GM19025 (cell line): Measurements from ENCODE around the gene ARHGEF3.
"Not testable (repeated sequence)": the region's sequence is repeated elsewhere in the genome, so short reads cannot be mapped to it uniquely, and the experiment has no call there.

Source experiments
- ATAC-seq: cut with Tn5 transposase; IDR thresholded peaks from one replicate; pipeline ENCODE4 v1.9.1; 2021; ENCODE audit warnings: mild to moderate bottlenecking, low read depth, moderate library complexity; ENCODE audit not compliant: unreplicated experiment

Gene ARHGEF3

DNA sequence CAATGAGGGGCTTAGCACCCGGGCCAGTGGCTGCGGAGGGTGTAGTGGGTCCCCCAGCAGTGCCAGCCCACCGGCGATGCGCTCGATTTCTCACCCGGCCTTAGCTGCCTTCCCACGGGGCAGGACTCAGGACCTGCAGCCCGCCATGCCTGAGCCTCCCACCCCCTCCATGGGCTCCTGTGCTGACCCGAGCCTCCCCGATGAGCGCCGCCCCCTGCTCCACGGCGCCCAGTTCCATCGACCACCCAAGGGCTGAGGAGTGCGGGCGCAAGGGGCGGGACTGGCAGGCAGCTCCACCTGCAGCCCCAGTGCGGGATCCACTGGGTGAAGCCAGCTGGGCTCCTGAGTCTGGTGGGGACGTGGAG lies 109.8 kb downstream of the ARHGEF3 start:
- not testable (repeated sequence) for ATAC-seq

- ATAC-seq = no peak
Observed at GRCh38 chr3:56691165-56692000, 110.4 kb downstream of the ARHGEF3 start.

GRCh38 chr3:56689303-56689702 lies 112.4 kb downstream of the ARHGEF3 start:
- ATAC-seq = no peak

DNA sequence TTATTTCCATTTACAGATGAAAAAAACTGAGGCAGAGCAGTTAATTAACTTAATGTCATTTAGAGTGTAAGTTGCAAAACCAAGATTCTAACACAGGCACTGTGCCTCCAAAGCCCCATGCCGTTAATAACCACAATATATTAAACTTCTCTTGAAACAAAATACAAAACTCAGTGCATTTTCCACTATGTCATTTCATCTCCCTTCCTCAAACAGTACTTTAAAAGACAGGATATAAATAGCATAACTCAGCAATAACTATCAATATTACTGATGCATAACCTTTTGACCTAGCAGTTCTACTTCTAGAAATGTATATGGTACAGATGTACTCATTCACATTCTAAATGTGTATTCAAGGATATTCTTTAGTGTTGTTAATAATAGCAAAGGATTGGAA lies 113.6 kb downstream of the ARHGEF3 start:
- no peak for ATAC-seq

- no peak for ATAC-seq
Observed at GRCh38 chr3:56684029-56684428, 117.7 kb downstream of the ARHGEF3 start.

GRCh38 chr3:56683122-56683817 lies 118.5 kb downstream of the ARHGEF3 start, which contains the start of gene TASOR:
Gene TASOR, minus strand, starts transcription at chr3:56683265. Its CDS starts 259 bp downstream, at chr3:56683006.
- peak; percentile 82 for ATAC-seq

DNA sequence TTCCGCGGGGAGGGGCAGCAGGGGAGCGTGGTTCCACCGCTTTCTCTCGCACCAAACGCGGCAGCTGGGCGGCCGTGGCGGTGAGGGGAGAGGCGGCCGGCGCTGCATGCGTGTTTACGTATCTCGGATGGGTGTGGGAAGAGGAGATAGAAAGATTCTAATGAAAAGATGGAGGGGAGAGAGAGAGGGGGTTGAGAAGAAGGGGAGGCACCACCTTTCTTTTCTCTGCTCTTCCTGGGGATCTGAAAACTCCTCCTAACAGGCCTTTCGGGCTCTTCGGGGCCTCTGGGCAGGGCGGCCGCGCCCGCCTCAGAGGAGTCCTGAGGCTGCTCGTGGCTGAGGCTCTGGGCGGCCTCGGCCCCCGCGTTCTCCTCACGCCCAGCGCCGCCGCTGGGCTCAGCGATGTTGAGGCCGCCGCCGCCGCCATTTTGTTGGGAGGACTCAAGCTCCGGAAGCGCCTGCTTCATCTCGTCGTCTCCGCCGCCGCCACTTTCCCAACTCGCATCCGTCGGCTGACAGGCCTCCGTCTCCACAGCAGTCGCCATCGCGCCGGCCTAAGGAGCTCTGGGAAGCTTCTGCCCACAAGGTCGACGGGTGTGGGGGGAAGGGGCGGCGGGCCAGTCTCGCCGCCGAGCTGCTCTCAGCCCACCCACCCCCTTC lies 119.2 kb downstream of the ARHGEF3 start:
- peak; percentile 65 for ATAC-seq

DNA sequence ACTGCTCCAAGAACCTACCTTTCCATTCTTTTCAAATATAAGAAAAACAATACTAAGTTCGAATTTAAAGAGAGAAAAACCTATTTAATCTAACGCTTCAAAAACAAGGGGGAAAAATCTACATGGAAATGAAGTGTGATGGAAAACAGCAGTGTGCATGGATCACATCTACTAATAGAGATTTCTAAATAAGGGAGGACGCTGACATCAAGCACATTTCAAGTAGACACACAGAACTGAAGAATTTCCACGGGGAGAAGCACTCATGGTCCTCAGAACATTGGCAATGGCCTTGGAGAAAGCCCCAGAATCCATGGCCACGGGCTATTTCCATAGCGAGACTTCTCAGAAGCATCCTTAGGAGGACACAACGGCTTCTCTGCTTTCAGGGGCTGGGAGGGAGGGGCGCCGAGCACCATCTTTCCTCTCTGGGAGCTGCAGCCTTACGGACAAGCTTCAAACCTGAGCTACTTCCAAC lies 119.7 kb downstream of the ARHGEF3 start:
- no peak for ATAC-seq

GRCh38 chr3:56680054-56680580 lies 121.6 kb downstream of the ARHGEF3 start:
- no peak for ATAC-seq
